Hippocampal formation (tissue), 2 donors: ENCODE results near the gene DNAAF1.
"Not testable (repeated sequence)": the region's sequence is repeated elsewhere in the genome, so short reads cannot be mapped to it uniquely, and the experiment has no call there.

Source experiments
- DNase-seq, 2 donors: peaks; one replicate each; lab custom pipeline; 2025; lab: John Stamatoyannopoulos, UW

DNAAF1 gene

GRCh38 chr16:84212154-84212553 is 67.0 kb downstream of the DNAAF1 start:
- no peak for DNase-seq

DNA sequence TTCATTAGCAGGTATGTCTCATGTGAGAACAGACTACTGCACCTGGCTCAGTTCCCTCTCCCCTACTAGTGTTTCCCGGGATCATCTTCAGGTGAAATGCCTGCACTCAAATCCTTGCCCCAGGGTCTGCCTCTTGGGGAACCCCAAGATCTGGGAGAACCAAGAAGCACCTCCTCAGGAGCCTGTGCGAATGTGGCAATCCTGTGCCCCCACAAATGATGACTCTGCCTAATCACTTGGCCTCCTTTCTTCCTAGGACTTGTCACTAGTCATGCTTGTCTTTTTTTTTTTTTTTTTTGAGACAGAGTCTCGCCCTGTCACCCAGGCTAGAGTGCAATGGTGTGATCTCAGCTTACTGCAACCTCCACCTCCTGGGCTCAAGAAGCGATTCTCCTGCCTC is 67.5 kb downstream of the DNAAF1 start:
- DNase-seq: no peak

GRCh38 chr16:84214451-84215066 is 69.5 kb downstream of the DNAAF1 start:
- DNase-seq: no peak

DNA sequence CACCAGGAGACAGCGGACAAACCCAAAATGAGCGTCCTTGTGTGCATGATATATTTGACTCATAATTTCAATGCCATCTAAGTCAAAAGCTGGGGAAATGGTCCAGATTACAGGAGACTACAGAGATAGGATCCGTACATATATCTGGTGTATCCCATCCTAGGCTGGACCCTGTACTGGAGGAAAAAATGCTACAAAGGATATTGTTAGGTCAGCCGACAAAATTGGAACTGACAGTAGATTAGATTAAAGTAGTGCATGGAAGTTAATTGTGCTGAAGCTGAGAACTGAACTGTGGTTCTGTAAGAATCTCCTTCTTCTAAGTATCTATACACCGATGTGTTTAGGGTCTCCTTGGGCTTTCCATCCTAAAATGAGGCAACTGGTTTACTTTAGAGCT is 70.4 kb downstream of the DNAAF1 start:
- no peak for DNase-seq

DNA sequence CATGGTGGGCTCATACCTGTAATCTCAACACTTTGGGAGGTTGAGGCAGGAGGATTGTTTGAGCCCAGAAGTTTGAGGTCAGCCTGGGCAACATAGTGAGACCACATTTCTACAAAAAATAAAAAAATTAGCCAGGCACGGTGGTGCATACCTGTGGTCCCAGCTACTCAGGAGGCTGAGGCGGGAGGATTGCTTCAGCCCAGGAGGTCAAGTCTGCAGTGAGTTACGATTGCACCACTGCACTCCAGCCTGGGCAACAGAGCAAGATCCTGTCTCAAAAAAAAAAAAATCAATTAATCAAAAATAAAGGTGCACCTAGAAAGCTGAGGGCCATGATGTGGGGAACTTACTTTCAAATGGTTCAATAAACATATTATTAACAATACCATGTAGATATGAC is 71.0 kb downstream of the DNAAF1 start:
- DNase-seq: not testable (repeated sequence)

DNA sequence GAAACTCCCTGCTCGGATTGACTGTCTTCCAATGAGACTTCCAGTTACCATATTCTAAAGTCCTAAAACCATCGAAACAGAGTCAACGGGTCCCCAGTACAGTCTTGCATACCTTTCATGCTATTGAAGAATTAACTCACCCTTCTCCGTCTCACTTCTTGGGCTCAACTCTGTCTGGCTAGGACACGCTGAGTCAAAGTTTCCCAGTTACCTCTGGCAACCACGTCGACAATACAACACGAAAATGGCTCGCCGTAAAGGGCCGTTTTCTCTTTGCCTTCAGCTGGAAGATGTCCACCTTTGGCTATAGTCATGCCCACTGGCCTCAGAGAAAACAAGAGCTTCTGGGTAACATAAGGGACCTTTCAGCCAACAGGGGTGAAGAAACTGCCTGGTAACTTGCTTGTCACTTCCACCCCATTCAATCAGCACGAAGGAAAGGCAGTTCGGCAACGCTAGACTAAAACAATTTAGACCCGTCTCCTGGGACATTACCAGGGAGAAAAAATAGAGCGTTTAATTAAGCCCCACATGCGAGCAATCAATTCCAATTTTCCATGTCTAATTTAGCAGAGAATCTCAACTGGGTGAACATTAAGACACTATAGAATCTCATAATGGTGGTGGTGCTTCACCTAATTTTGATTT is 73.2 kb downstream of the DNAAF1 start:
- no peak for DNase-seq

DNA sequence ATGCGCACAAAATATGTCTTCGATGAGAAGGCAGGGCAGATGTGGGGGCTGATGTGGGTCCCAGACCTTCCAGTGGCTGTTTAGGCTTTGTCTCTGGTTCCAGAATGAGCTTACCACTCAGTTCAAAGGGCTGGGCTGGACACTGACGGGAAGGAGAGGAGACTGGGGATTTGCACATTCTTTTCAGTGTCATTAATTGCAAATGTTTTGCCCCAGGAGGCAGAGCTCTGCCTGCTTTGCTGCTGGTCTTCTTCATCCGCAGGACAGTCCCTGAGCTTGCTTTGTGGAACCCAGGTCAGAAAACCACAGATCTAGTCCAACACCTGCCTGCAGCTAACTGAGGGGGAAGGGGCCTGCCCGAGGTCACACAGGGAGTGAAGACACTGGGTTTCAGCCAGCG is 73.8 kb downstream of the DNAAF1 start:
- no peak for DNase-seq

DNA sequence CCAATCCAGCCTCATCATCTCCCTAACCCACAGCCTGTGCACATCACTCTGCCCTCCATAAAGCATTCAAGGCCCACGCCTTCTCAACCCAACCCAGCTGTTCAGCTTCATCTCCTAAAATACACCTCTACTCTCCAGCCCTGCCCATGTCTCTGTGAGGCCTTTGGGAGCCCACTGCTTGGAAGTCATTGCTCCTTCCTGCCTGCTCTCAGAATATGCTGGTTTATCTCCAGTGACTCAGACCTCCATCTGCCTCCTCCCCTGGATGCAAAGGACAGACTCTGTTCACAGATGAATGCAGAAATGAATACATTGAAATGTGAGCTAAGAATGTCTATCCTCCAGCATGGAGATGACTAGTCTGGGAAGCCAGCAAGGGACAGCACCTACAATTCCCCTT is 75.7 kb downstream of the DNAAF1 start:
- DNase-seq: no peak

DNA sequence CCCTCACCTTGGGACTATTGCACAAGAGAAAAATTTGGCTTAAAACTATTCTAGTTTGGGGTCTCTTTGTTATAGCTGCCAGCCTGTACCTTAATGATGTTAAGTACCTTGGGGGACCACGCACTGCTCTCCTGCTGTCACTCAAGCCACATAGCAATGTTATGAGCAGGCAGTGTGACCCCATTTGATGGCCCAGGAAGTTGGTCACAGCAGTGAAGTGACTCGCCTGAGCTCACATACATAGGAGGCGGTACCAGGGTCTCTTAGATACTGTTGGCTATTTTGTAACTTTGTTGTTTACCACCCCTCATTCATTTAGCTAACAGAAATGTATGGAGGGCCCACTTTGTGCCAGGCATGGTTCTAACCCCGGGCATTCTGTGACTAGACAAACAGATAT is 78.3 kb downstream of the DNAAF1 start:
- DNase-seq: no peak

- DNase-seq: no peak
Observed at GRCh38 chr16:84224554-84224953, 79.4 kb downstream of the DNAAF1 start.

- no peak for DNase-seq
Observed at GRCh38 chr16:84225126-84225525, 80.0 kb downstream of the DNAAF1 start.

DNA sequence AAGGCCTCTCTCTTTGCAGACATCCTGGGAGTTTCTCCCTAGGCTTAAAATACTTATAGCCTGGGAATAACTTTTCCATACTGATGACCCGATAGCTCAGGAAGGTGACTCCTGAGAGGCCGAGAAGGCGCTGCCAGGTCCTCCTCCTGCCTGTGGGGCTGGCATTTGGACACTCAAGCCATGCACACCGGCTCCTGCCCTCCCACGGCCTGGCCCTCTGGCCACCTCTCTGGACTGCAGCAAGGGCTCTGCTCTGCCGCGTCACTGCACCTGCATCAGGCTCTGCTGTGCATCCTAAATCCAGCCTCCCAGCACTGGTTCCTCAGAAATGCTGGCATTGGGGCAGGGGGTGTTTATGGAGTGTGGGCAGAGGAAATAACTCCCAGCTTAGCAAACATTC is 80.5 kb downstream of the DNAAF1 start:
- DNase-seq: no peak

GRCh38 chr16:84226026-84226425 is 80.9 kb downstream of the DNAAF1 start:
- DNase-seq: no peak
